HEK293 (cell line): ENCODE data around the gene ZNF33A.

Source experiments
- KLF8 ChIP-seq: fragments of 450-650 bp; formaldehyde crosslinking; IDR thresholded peaks from 2 replicates; pipeline ENCODE4 v1.5.1; 2016; ENCODE audit warnings: missing biosample characterization, missing genetic modification characterization
- OSR2 ChIP-seq: fragments of 450-650 bp; formaldehyde crosslinking; IDR thresholded peaks from 2 replicates; pipeline ENCODE4 v1.5.1; 2016; ENCODE audit warnings: missing biosample characterization, missing genetic modification characterization
- ZFP3 ChIP-seq: fragments of 450-650 bp; formaldehyde crosslinking; IDR thresholded peaks from 2 replicates; pipeline ENCODE4 v1.5.1; 2016; ENCODE audit warnings: low read depth, missing biosample characterization, missing genetic modification characterization
- ZNF133 ChIP-seq: fragments of 450-650 bp; formaldehyde crosslinking; IDR thresholded peaks from 2 replicates; pipeline ENCODE4 v1.5.1; 2016; ENCODE audit warnings: missing biosample characterization, missing genetic modification characterization
- ZNF175 ChIP-seq: fragments of 450-650 bp; formaldehyde crosslinking; IDR thresholded peaks from 2 replicates; pipeline ENCODE4 v1.5.1; 2016; ENCODE audit warnings: missing biosample characterization, missing genetic modification characterization
- ZNF221 ChIP-seq: fragments of 450-650 bp; formaldehyde crosslinking; IDR thresholded peaks from 2 replicates; pipeline ENCODE4 v1.5.1; 2017; ENCODE audit warnings: missing biosample characterization, missing genetic modification characterization, borderline replicate concordance
- ZNF266 ChIP-seq: fragments of 450-650 bp; formaldehyde crosslinking; IDR thresholded peaks from 2 replicates; pipeline ENCODE4 v1.5.1; 2016; ENCODE audit warnings: missing biosample characterization, missing genetic modification characterization, low read depth
- ZNF302 ChIP-seq: fragments of 450-650 bp; formaldehyde crosslinking; IDR thresholded peaks from 2 replicates; pipeline ENCODE4 v1.5.1; 2016; ENCODE audit warnings: missing biosample characterization, missing genetic modification characterization, low read depth
- ZNF311 ChIP-seq: fragments of 450-650 bp; formaldehyde crosslinking; IDR thresholded peaks from 2 replicates; pipeline ENCODE4 v1.5.1; 2017; ENCODE audit warnings: missing biosample characterization, missing genetic modification characterization, borderline replicate concordance
- ZNF354C ChIP-seq: fragments of 450-650 bp; formaldehyde crosslinking; IDR thresholded peaks from 2 replicates; pipeline ENCODE4 v1.5.1; 2016; ENCODE audit warnings: missing biosample characterization, missing genetic modification characterization, low read depth, borderline replicate concordance
- ZNF48 ChIP-seq: fragments of 450-650 bp; formaldehyde crosslinking; IDR thresholded peaks from 2 replicates; pipeline ENCODE4 v1.5.1; 2016; ENCODE audit warnings: missing biosample characterization, missing genetic modification characterization
- ZNF585B ChIP-seq: fragments of 450-650 bp; formaldehyde crosslinking; IDR thresholded peaks from 2 replicates; pipeline ENCODE4 v1.5.1; 2016; ENCODE audit warnings: missing biosample characterization, missing genetic modification characterization
- ZNF777 ChIP-seq: fragments of 450-650 bp; formaldehyde crosslinking; IDR thresholded peaks from 2 replicates; pipeline ENCODE4 v1.5.1; 2017; ENCODE audit warnings: missing biosample characterization, missing genetic modification characterization, borderline replicate concordance
- ZSCAN16 ChIP-seq: fragments of 450-650 bp; formaldehyde crosslinking; IDR thresholded peaks from 2 replicates; pipeline ENCODE4 v1.5.1; 2016; ENCODE audit warnings: missing biosample characterization, missing genetic modification characterization
- ZSCAN23 ChIP-seq: fragments of 450-650 bp; formaldehyde crosslinking; IDR thresholded peaks from 2 replicates; pipeline ENCODE4 v1.5.1; 2016; ENCODE audit warnings: missing biosample characterization, missing genetic modification characterization
- ZSCAN30 ChIP-seq: fragments of 450-650 bp; IDR thresholded peaks from 2 replicates; pipeline ENCODE4 v1.5.1; 2018; ENCODE audit warnings: missing biosample characterization, mild to moderate bottlenecking, missing genetic modification characterization, moderate library complexity
- TF ChIP-seq, protein P1 (sequence below): fragments of 450-650 bp; formaldehyde crosslinking; IDR thresholded peaks from 2 replicates; pipeline ENCODE4 v1.5.1; 2016; ENCODE audit warnings: missing biosample characterization, missing genetic modification characterization
- TF ChIP-seq, protein P2 (sequence below): fragments of 450-650 bp; formaldehyde crosslinking; IDR thresholded peaks from 2 replicates; pipeline ENCODE4 v1.5.1; 2017; ENCODE audit warnings: missing biosample characterization, missing genetic modification characterization
- TF ChIP-seq, protein P3 (sequence below): fragments of 450-650 bp; formaldehyde crosslinking; IDR thresholded peaks from 2 replicates; pipeline ENCODE4 v1.5.1; 2016; ENCODE audit warnings: missing biosample characterization, missing genetic modification characterization
- TF ChIP-seq, protein P4 (sequence below): fragments of 450-650 bp; formaldehyde crosslinking; IDR thresholded peaks from 2 replicates; pipeline ENCODE4 v1.5.1; 2017; ENCODE audit warnings: missing biosample characterization, mild to moderate bottlenecking, missing genetic modification characterization, moderate library complexity
- TF ChIP-seq, protein P5 (sequence below): fragments of 450-650 bp; formaldehyde crosslinking; IDR thresholded peaks from 2 replicates; pipeline ENCODE4 v1.5.1; 2016; ENCODE audit warnings: missing biosample characterization, missing genetic modification characterization
- TF ChIP-seq, protein P6 (sequence below): fragments of 450-650 bp; formaldehyde crosslinking; IDR thresholded peaks from 2 replicates; pipeline ENCODE4 v1.5.1; 2017; ENCODE audit warnings: missing biosample characterization, missing genetic modification characterization
- TF ChIP-seq, protein P7 (sequence below): fragments of 450-650 bp; formaldehyde crosslinking; IDR thresholded peaks from 2 replicates; pipeline ENCODE4 v1.5.1; 2017; ENCODE audit warnings: missing biosample characterization, missing genetic modification characterization

ZNF33A gene

DNA sequence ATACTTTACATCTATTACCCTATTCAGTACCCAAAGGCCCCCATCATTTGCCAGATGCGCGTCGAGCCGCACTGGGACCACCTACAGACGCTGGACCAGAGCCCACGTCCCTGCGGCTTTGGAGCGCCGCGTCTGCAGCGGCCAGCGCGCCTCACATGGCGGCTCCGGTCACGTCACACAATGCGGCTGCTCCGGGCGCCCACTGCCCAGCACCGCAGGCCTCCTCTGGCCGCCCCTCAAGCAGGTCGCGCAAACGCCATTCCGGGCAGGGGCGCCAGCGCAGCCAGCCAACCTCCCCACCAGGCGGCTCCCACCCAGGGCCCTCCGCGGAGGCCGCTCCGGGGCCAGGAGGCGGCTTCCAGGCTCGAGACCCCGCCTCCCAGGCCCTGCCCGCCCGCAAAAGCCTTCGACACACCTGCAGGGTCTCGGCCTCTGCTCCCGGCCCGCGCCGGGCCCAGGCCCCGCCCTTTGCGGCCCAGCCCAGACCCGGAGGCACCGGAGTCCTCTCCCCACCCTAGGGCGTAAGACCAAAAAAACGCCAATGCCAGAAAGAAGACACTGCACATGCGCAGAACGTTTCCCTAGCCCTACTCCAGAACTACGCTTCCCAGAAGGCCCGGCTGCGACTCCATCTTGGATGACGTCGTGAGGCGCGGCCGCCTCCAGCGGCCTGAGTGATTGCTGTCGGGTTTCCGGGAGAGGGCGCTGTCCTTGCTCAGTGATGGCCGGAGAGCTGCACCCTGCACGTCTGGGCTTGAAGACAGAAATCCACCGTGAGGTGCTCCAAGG lies 34.2 kb upstream of the ZNF33A start, which contains the start of gene ZNF25 (continued):
- TF ChIP-seq, protein P1, sequence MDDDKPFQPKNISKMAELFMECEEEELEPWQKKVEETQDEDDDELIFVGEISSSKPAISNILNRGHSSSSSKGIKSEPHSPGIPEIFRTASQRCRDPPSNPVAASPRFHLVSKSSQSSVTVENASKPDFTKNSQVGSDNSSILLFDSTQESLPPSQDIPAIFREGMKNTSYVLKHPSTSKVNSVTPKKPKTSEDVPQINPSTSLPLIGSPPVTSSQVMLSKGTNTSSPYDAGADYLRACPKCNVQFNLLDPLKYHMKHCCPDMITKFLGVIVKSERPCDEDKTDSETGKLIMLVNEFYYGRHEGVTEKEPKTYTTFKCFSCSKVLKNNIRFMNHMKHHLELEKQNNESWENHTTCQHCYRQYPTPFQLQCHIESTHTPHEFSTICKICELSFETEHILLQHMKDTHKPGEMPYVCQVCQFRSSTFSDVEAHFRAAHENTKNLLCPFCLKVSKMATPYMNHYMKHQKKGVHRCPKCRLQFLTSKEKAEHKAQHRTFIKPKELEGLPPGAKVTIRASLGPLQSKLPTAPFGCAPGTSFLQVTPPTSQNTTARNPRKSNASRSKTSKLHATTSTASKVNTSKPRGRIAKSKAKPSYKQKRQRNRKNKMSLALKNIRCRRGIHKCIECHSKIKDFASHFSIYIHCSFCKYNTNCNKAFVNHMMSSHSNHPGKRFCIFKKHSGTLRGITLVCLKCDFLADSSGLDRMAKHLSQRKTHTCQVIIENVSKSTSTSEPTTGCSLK = no peak
- TF ChIP-seq, protein P2, sequence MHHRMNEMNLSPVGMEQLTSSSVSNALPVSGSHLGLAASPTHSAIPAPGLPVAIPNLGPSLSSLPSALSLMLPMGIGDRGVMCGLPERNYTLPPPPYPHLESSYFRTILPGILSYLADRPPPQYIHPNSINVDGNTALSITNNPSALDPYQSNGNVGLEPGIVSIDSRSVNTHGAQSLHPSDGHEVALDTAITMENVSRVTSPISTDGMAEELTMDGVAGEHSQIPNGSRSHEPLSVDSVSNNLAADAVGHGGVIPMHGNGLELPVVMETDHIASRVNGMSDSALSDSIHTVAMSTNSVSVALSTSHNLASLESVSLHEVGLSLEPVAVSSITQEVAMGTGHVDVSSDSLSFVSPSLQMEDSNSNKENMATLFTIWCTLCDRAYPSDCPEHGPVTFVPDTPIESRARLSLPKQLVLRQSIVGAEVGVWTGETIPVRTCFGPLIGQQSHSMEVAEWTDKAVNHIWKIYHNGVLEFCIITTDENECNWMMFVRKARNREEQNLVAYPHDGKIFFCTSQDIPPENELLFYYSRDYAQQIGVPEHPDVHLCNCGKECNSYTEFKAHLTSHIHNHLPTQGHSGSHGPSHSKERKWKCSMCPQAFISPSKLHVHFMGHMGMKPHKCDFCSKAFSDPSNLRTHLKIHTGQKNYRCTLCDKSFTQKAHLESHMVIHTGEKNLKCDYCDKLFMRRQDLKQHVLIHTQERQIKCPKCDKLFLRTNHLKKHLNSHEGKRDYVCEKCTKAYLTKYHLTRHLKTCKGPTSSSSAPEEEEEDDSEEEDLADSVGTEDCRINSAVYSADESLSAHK (tag by site-specific recombination) = 0 out of 2 replicates have a peak, but pooled peaks have one; percentile 25
- TF ChIP-seq, protein P3, sequence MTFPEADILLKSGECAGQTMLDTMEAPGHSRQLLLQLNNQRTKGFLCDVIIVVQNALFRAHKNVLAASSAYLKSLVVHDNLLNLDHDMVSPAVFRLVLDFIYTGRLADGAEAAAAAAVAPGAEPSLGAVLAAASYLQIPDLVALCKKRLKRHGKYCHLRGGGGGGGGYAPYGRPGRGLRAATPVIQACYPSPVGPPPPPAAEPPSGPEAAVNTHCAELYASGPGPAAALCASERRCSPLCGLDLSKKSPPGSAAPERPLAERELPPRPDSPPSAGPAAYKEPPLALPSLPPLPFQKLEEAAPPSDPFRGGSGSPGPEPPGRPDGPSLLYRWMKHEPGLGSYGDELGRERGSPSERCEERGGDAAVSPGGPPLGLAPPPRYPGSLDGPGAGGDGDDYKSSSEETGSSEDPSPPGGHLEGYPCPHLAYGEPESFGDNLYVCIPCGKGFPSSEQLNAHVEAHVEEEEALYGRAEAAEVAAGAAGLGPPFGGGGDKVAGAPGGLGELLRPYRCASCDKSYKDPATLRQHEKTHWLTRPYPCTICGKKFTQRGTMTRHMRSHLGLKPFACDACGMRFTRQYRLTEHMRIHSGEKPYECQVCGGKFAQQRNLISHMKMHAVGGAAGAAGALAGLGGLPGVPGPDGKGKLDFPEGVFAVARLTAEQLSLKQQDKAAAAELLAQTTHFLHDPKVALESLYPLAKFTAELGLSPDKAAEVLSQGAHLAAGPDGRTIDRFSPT (tag by site-specific recombination) = 0 out of 2 replicates have a peak, but pooled peaks have one; percentile 45
- TF ChIP-seq ZNF302 (tag by site-specific recombination) (no peak), KLF8 (tag by site-specific recombination) (peak; percentile 93), ZNF175 (tag by site-specific recombination) (no peak), ZNF585B (tag by site-specific recombination) (no peak), ZNF221 (no peak), ZNF48 (tag by site-specific recombination) (no peak), ZNF133 (tag by site-specific recombination) (no peak), OSR2 (0 out of 2 replicates have a peak, but pooled peaks have one; percentile 12), ZSCAN30 (tag by site-specific recombination) (peak; percentile 36), ZSCAN16 (tag by site-specific recombination) (no peak), ZSCAN23 (tag by site-specific recombination) (no peak), ZNF311 (tag by site-specific recombination) (no peak), ZNF266 (tag by site-specific recombination) (no peak), ZNF354C (tag by site-specific recombination) (no peak), ZFP3 (tag by site-specific recombination) (no peak), ZNF777 (tag by site-specific recombination) (no peak)
- TF ChIP-seq, protein P4, sequence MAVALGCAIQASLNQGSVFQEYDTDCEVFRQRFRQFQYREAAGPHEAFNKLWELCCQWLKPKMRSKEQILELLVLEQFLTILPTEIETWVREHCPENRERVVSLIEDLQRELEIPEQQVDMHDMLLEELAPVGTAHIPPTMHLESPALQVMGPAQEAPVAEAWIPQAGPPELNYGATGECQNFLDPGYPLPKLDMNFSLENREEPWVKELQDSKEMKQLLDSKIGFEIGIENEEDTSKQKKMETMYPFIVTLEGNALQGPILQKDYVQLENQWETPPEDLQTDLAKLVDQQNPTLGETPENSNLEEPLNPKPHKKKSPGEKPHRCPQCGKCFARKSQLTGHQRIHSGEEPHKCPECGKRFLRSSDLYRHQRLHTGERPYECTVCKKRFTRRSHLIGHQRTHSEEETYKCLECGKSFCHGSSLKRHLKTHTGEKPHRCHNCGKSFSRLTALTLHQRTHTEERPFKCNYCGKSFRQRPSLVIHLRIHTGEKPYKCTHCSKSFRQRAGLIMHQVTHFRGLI (tag by site-specific recombination) = 0 out of 2 replicates have a peak, but pooled peaks have one; percentile 17
- TF ChIP-seq, protein P5, sequence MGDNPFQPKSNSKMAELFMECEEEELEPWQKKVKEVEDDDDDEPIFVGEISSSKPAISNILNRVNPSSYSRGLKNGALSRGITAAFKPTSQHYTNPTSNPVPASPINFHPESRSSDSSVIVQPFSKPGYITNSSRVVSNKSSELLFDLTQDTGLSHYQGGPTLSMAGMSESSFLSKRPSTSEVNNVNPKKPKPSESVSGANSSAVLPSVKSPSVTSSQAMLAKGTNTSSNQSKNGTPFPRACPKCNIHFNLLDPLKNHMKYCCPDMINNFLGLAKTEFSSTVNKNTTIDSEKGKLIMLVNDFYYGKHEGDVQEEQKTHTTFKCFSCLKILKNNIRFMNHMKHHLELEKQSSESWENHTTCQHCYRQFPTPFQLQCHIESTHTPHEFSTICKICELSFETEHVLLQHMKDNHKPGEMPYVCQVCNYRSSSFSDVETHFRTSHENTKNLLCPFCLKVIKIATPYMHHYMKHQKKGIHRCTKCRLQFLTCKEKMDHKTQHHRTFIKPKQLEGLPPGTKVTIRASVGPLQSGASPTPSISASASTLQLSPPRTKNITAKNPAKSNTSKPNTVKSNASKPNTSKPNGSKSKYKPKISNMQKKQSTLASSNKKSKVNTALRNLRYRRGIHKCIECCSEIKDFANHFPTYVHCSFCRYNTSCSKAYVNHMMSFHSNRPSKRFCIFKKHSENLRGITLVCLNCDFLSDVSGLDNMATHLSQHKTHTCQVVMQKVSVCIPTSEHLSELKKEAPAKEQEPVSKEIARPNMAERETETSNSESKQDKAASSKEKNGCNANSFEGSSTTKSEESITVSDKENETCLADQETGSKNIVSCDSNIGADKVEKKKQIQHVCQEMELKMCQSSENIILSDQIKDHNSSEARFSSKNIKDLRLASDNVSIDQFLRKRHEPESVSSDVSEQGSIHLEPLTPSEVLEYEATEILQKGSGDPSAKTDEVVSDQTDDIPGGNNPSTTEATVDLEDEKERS = no peak
- TF ChIP-seq, protein P6, sequence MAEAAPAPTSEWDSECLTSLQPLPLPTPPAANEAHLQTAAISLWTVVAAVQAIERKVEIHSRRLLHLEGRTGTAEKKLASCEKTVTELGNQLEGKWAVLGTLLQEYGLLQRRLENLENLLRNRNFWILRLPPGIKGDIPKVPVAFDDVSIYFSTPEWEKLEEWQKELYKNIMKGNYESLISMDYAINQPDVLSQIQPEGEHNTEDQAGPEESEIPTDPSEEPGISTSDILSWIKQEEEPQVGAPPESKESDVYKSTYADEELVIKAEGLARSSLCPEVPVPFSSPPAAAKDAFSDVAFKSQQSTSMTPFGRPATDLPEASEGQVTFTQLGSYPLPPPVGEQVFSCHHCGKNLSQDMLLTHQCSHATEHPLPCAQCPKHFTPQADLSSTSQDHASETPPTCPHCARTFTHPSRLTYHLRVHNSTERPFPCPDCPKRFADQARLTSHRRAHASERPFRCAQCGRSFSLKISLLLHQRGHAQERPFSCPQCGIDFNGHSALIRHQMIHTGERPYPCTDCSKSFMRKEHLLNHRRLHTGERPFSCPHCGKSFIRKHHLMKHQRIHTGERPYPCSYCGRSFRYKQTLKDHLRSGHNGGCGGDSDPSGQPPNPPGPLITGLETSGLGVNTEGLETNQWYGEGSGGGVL (tag by site-specific recombination) = no peak
- TF ChIP-seq, protein P7, sequence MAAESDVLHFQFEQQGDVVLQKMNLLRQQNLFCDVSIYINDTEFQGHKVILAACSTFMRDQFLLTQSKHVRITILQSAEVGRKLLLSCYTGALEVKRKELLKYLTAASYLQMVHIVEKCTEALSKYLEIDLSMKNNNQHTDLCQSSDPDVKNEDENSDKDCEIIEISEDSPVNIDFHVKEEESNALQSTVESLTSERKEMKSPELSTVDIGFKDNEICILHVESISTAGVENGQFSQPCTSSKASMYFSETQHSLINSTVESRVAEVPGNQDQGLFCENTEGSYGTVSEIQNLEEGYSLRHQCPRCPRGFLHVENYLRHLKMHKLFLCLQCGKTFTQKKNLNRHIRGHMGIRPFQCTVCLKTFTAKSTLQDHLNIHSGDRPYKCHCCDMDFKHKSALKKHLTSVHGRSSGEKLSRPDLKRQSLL (tag by site-specific recombination) = no peak
